Adipose tissue (tissue), 3 donors: ENCODE results near the gene WDR5B. TPM values are rescaled to one million over a fixed set of nuclear protein-coding genes. Genes with fewer than 3 reads are reported as not detected.

Experiments
- H3K27ac ChIP-seq: one replicate; pipeline ENCODE4 v1.5.1; 2013; ENCODE audit warnings: low read depth, low read length
- WGBS, 3 donors: extraction: QIAGEN DNeasy Blood & Tissue Kit; methylation state at CpG; one replicate each; pipeline ENCODE4 v1.1.7; 2013; 5-methylcytosine and 5-hydroxymethylcytosine counted together
- polyA plus RNA-seq, 3 donors: library from polyadenylated mRNA; stranded (reverse); fragments of 200-250 nt; gene quantifications; one replicate each; pipeline ENCODE4 v1.2.3, GENCODE V29; 2013
- donor health status: healthy with polysubstance abuse.
- donor health status: Bipolar disorder and iron deficiency.
- donor health status: healthy.

The WDR5B gene
- polyA plus RNA-seq, 3 donors, result 1.6 to 2.4 (median 1.7) TPM

DNA sequence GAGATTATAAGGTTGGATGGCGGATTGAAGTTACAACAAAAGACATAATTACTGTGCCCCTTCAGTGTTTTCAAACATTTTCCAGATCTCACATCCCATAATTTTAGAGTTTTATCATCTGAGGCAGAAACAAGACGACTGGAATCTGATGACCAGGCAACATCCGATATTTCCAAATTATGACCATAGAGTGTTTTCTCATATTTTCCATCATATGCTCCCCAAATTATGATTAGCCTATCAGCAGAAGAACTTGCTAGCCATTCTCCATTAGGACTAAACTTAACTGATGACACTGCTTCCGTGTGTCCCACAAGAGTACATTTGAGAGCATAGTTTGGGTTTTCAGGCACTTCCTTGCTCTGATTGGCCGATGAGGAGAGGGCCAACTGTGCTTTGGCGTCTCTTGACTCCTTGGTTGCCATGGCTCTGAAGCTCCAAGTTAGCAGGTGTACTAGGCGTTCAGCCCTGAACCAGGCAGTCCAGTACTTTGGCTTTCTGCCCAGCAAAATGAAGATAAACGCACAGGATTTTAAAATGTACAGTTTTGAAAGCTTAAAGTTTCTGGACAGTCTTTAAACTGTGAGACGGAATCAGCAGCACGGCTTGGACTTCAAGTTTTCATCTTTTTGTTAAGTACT lies 638 bp downstream of the WDR5B start:
- WGBS, 3 donors, result 13 to 21% (median 21%) methylated on average over 10 of the region's 10 CpGs

DNA sequence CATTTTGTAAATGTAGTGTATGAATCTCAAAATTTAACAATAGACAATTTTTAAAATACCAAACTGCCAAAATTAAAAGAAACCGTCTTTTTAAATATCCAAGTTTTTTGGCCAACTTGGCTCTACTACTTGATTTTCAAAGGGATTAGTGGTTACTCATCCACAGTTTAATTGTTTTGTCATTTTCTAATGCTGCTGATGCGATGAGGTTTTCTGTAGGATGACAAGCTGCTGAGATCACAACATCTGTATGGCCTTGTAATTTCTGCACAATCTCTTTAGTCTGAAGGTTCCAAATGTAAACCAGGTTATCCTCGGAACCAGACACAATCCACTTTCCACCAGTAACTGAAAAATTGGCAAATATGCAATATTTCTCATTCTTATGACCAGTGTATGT lies 1.5 kb downstream of the WDR5B start:
- WGBS, 3 donors, result 59 to 93% (median 90%) methylated on average over 3 of the region's 3 CpGs
- H3K27ac ChIP-seq, result no peak overlapping the region

More for the DNA sequence above, 638 bp downstream of the WDR5B start:
- no peak overlapping the region for H3K27ac ChIP-seq

DNA sequence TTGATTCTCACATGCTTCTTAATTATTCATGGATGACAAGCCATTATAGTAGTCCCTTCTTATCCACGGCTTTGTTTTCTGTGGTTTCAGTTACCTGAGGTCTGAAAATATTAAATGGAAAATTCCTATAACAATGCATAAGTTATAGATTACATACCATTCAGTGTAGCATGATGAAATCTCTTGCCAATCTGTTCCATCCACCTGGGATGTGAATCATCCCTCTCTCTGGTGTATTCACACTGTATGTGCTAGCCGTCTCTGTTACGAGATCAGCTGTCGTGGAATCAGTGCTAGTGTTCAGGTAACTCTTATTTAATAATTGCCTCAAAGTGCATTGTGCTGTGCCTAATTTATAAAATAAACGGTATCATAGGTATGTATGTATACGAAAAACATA lies 5.2 kb downstream of the WDR5B start:
- 87 to 93% (median 88%) methylated on average over 6 of the region's 6 CpGs for WGBS, 3 donors

DNA sequence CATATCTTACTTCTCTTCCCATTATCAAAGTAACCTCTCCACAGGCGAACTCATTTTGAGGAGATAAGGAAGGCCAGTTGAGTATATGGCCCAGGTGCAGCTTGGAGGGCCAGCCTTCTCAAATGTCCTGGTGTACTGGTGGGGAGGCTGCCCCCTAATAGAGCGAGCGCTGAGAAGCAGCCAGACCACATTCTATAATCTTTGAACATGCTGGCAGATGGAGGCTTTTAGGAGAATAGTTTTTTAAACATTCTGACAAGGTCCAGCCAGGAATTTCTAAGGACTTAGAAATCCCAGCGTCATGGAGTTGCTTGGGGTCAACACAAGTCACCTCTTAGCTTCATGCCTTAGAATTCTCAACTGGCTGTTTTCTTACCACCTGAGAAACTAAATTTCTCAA lies 5.8 kb downstream of the WDR5B start:
- 74 to 91% (median 88%) methylated on average over 4 of the region's 4 CpGs for WGBS, 3 donors
- no peak overlapping the region for H3K27ac ChIP-seq

More for the DNA sequence above, 5.2 kb downstream of the WDR5B start:
- no peak overlapping the region for H3K27ac ChIP-seq

DNA sequence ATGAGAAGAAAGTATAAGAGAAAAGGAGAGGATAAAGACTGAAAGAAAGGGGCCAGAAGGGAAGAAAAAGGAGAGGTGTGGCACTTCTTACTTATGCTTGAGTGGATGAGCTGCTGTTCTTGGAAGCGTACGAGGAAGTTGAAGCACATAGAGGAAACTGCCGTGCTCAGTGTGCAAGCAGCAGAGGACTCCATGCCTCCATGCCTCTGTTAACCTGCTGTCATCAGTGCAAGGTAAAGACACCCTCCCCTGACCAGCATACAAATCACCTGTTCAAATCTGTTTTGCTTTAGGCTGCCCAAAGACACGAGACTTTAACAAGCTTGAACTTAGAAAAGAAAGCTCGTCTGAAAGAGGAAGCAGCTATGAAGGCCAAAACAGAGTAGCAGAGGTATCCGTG lies 6.4 kb downstream of the WDR5B start:
- 53 to 70% (median 56%) methylated on average over 6 of the region's 6 CpGs for WGBS, 3 donors
- no peak overlapping the region for H3K27ac ChIP-seq

DNA sequence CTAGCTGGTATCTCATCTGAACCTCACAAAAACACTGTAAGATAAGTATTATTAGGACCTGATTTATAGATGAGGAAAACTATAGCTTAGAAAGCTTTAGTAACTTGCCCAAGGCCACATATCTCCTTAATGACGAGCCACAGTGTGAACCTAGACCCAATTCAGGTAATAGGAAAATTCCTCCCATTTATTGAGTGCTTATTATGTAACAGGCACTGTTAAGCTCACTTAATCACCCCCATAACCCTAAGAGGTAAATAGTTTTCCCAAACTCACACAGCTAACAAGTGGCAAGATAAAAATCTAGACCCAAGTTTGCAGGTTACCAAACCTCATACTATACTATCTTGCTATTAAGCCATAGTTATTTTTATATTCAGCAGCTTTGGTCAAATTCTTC lies 7.9 kb downstream of the WDR5B start:
- WGBS, 3 donors, result 54 to 94% (median 88%) methylated on average over 1 of the region's 1 CpG
- H3K27ac ChIP-seq, result no peak overlapping the region

DNA sequence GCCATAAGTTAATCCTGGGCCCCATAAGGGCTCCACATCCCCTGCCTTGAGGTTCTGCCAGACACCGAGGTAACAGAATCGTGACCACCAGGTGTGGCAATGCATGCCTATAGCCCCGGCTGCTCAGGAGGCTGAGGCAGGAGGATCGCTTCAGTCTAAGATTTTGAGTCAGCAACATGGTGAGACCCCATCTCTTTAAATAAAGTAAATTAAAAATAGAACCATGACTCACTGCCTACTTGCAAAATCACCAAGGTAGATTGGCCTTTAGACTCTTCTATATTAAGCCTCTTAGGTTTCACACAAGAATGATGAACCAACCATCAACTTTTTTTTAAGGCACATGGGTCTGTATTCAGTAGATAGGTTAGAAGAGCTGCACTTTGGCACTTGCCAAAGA lies 9.7 kb downstream of the WDR5B start:
- 83 to 95% (median 92%) methylated on average over 4 of the region's 4 CpGs for WGBS, 3 donors
- H3K27ac ChIP-seq, result no peak overlapping the region

DNA sequence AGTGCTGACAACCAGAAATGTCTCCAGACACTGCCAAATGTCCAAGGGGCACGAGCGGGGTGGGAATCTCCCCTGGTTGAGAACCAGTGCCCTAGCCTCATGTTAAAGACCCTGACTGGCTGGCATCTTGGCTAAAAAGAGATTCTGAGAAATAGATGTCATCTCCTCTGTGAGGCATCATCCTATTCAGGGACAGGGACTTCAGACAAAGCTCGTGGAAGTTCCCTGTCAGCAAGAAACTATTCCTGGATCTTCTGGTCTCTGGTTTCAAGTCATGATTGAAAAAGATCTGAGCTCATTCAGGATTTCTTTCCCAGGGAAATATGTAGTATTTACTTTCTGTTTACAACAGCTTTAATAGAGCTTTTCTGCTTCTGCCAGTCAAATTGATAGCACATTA lies 10.8 kb downstream of the WDR5B start:
- 74 to 91% (median 83%) methylated on average over 3 of the region's 3 CpGs for WGBS, 3 donors
- H3K27ac ChIP-seq, result no peak overlapping the region

DNA sequence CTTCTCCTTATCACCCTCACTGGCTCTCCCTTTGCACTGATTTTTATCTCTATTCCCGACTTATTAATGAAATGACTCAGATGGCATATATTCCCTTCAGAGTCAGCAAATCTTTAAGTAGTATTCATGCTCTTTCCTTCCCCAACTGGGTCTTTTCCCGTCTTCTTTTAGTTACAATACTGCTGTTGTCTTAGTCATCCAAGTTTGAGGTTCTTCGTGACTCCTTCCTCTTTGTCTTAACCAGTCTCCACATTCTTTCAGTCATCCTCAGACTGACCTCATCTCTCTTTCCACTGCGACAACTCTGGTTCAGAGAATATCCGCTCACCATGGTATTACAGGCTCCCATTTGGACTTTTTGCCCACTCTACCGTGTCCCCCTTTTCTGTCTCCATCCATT lies 12.4 kb downstream of the WDR5B start:
- no peak overlapping the region for H3K27ac ChIP-seq
- 81 to 90% (median 87%) methylated on average over 6 of the region's 6 CpGs for WGBS, 3 donors

DNA sequence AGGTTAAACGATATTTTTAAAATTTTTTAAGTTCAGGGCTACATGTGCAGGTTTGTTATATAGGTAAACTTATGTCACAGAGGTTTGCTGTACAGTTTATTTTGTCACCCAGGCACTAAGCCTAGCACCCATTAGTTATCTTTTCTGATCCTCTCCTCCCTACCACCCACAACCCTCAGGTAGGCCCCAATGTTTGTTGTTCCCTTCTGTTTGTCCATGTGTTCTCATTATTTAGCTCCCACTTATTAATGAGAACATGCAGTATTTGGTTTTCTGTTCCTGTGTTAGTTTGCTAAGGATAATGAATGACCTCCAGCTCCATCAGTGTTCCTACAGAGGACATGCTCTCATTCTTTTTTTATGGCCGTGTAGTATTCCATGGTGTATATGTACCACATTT lies 16.9 kb downstream of the WDR5B start:
- WGBS, 3 donors, result 96 to 99% (median 96%) methylated on average over 2 of the region's 2 CpGs
- no peak overlapping the region for H3K27ac ChIP-seq

DNA sequence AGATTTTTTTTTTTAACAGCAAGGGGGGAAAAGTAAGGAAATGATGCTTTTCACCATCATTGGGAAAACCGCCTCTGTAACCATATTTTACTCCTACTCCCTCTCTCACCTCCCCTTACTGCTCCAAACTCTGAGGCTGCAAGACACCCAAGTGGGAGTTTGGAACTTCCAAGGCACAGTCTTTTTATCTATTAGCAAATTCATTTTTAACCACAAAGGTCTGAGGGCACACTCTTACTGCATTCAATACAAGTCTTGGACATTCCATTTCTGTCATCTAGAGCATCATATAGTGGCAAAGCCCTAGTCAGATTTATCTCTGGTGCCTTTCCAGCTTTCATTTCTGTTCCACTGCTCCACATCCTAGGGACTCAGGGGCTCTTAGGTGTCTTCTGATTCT lies 18.7 kb downstream of the WDR5B start:
- WGBS, 3 donors, result 91 to 100% (median 95%) methylated on average over 1 of the region's 1 CpG
- no peak overlapping the region for H3K27ac ChIP-seq

DNA sequence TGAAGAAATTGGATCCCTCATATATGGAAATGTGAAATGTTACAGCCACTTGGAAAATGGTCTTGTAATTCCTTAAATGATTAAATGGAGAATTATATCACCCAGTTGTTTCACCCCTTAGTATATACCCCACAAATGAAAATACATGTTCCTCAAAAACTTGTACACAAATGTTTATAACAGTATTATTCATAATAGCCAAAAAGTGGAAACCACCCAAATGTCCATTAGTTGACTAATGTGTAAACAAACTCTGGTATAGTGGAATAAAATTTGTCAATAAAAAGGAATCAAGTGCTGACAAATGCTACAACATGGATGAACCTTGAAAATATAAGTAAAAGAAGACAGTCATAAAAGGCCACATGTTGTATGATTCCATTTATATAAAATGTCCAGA lies 19.4 kb downstream of the WDR5B start:
- no peak overlapping the region for H3K27ac ChIP-seq

DNA sequence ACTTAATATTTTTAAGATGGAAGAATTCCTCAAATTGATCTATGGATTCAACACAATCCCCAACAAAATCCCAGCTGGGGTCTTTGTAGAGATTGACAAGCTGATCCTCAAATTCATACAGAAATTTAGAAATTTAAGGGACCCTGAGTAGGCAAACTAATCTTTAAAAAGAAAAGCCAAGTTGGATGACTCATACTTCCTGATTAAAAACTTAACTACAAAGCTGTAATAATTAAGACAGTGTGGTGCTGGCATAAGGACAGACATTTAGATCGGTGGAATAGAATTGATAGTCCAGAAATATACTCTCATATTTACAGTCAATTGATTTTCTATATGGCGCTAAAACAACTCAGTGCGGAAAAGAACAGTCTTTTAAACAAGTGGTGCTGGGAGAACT lies 20.3 kb downstream of the WDR5B start:
- H3K27ac ChIP-seq, result no peak overlapping the region
- WGBS, 3 donors, result 53 to 56% (median 55%) methylated on average over 3 of the region's 3 CpGs

DNA sequence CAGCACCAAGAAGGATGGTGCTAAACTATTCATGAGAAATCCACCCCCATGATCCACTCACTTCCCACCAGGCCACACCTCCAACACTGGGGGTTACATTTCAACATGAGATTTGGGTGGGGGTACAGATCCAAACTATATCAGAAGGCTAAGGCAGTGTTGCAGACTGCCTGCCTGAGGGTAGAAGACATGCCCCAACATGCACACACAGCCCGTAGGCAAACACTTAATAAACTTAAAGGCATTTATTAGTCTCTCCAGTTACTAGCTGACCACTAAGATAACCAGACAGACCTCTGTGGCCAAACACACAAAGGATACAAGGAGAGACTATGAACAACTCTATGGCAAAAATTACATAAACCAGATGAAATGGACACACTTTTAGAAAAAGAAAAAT lies 21.7 kb downstream of the WDR5B start:
- H3K27ac ChIP-seq, result no peak overlapping the region
- 54 to 81% (median 80%) methylated on average over 1 of the region's 1 CpG for WGBS, 3 donors

DNA sequence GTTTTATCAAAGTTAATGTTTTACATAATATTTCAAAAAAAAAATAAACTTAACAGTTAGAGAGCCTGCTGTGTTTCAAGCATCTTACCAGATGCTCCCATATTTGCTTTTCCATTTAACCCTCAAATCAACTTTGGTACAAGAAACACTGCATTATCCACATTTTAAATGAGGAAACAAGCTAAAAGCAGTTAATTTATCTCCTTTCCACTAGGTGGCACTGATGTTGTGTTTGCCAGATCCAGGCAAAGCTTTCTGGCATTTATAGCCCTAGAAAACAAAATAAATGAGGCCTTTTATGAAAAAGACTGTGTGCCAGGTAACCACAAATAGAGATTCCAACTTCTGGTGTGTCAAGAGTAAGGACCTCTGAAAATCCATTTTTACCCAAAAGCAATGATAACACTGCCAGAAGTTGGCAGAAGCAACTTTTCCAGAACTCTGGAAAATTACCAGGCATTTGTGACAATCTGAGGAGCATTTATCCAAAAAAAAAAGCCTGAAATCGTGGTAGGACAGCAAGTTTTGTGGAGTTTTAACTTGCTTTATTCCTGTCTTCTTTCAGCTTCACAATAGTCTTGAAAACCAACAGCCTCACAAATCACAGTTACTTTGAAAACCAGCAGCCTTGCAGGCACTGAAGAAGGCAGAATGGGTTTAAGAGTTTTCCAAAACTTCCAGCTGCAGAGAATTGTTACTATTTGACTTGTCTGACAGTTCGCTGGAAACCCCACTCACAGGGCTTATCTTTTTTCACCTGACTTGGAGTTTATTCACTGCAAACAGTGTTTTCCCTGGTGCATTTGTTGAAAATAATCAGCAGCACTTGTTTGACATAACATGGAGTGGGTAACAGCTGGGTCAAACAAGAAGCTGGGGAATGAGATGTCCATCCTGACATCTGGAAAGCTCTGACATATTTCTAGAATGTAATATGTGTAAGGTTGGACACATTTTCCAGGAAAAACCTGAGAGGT lies 22.7 kb downstream of the WDR5B start:
- WGBS, 3 donors, result 12 to 46% (median 39%) methylated on average over 2 of the region's 2 CpGs

DNA sequence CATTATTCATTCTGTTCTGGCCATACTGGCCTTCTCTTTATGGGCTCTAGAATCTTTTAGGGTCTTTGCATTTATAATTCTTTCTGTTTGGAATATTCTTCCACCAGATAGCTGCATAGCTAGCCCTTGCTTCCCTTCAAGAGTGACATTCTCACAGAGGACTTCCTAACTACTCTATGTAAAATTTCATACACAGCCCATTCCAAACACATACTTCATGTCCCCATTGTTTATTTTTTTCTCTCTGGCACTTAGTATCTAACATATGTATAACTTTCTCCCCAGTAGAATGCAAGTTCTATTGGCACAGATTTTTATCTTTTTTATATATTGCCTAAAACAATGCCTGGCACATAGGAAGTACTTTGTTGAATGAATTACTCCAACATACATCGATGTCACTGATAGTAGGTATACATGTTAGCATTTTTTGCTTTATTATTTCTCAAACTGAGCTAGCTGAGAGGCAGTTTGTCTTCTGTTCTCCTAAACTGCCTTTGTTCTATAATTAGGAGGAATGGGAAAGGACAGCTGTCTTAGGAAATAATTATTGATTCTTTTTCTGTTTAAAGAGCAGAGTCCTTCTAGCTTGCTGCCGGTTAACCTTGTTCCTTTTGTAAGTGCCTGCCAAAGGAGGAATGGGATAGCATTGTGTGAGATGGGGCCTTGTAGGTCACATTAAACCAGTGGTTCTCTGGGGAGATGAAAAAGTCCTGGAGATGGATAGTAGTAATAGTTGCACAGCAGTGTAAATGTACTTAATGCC lies 24.0 kb downstream of the WDR5B start:
- H3K27ac ChIP-seq, result no peak overlapping the region
- WGBS, 3 donors, result 30 to 81% (median 79%) methylated on average over 2 of the region's 2 CpGs

More for the DNA sequence above, 22.7 kb downstream of the WDR5B start:
- H3K27ac ChIP-seq, result no peak overlapping the region

DNA sequence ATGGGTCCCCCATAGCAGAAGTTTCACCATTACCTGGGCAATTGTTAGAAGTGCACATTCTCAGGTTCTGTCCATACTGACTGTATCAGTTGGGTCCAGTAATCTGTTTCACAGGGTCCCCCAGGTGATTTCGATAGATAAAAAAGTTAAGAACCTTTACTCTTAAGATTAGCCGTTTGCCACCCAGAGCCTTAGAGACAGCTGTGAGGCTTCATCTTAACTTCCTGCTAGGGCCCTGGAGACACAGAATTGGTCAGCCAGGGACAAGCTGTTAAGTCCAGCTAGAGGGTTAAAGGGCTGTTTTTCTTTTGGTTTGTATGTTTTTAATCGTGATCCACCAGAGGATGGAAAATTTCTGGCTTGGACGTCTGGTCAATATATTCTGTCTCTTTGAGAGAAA lies 25.2 kb downstream of the WDR5B start:
- 34 to 64% (median 54%) methylated on average over 4 of the region's 4 CpGs for WGBS, 3 donors

DNA sequence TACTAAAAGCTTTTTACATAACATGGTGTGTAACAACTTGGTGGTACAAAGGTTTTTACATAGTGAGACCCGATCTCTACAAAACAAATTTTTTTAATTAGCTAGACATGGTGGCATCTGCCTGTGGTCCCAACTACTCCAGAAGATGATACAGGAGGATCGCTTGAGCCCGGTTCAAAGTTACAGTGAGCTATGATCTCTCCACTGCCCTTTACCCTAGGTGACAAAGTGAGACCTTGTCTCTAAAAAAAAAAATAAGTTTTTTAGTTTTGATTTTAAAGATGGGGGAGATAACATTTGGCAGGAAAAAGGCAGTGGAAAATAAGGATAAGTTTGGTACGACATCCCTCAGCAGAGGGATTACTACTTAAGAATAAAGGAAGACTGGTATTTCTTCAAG lies 26.0 kb downstream of the WDR5B start:
- WGBS, 3 donors, result 59 to 87% (median 83%) methylated on average over 4 of the region's 4 CpGs
- no peak overlapping the region for H3K27ac ChIP-seq

More for the DNA sequence above, 25.2 kb downstream of the WDR5B start:
- no peak overlapping the region for H3K27ac ChIP-seq

DNA sequence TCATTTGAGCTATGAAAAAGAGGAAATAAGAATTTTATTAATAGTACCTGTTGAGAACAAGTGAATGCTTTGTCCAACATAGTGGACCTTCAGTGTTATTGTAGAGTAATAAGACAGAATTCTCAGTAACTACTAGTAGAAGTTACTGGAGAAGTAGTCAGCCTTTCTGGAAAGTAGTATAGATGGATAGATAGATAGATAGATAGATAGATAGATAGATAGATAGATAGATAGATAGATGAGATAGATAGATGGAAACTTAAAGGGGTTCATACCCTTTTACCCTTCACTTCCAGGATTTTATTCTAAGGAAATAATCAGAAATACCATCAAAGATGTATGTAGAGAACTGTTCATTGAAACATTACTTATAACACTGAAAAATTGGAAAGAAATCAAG lies 26.7 kb downstream of the WDR5B start:
- no peak overlapping the region for H3K27ac ChIP-seq
